H1 (cell line): ENCODE results near the gene USP50. TPM values are rescaled to one million over a fixed set of nuclear protein-coding genes. Genes with fewer than 3 reads are reported as not detected.

Source experiments
- RFX5 ChIP-seq: IDR thresholded peaks from 2 replicates; pipeline ENCODE4 v1.6.1; 2011; ENCODE audit warnings: low read depth, low read length, improper control_type of control experiment, borderline replicate concordance
- polyA plus RNA-seq, 7 experiments: library from polyadenylated mRNA; depleted of rRNA in 3 of 7; stranded (reverse) in 5 of 7; unstranded in 2 of 7; fragments of >200 nt in 5 of 7; fragments of 200-250 nt in 2 of 7; gene quantifications; 1 replicate in 5 of 7; 2 replicates in 1 of 7; 4 replicates in 1 of 7; pipeline versions ENCODE4 v1.2.1 to v1.2.3, GENCODE V29; 2011 to 2013; ENCODE audit warnings: missing spikeins in 2 of 7, mixed read lengths in 2 of 7
- total RNA-seq: library from RNA; stranded (reverse); fragmentation: NEBNext Ultra II Directional; extraction: Animal tissue kit (Norgen Biotek cat#: 25700); gene quantifications from 2 replicates; pipeline ENCODE4 v1.2.1, GENCODE V29; 2021
- TF ChIP-seq, protein P1 (sequence below): fragments of 300-600 bp; sonication (generic); IDR thresholded peaks from 2 replicates; pipeline ENCODE4 v1.7.1; 2012; ENCODE audit warnings: low read length, moderate library complexity, mild to moderate bottlenecking, inconsistent platforms; ENCODE audit not compliant: insufficient replicate concordance

USP50 gene
- total and polyA plus RNA-seq, 2 of the 8 experiments (the other 6 are each of a cell fraction or from before 2014, with no cell fraction given), result not detected

DNA sequence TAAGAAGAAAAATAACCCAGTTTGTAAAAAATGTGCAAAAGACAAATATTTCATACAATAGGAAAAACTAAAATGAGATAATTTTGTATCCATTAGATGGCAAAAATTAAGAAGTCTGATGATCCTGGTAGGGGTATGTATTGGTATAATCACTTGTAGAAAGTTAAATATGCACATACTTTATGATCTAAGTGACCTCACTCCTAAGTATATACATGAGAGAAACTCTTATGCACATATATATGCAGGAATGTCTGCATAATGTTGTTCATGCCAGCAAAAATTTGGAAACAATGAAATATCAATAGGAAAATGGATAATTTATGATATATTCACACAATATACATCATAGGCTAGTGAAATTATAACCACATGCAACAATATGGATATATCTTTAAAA lies 33.5 kb downstream of the USP50 start (continued):
- TF ChIP-seq, protein P1, sequence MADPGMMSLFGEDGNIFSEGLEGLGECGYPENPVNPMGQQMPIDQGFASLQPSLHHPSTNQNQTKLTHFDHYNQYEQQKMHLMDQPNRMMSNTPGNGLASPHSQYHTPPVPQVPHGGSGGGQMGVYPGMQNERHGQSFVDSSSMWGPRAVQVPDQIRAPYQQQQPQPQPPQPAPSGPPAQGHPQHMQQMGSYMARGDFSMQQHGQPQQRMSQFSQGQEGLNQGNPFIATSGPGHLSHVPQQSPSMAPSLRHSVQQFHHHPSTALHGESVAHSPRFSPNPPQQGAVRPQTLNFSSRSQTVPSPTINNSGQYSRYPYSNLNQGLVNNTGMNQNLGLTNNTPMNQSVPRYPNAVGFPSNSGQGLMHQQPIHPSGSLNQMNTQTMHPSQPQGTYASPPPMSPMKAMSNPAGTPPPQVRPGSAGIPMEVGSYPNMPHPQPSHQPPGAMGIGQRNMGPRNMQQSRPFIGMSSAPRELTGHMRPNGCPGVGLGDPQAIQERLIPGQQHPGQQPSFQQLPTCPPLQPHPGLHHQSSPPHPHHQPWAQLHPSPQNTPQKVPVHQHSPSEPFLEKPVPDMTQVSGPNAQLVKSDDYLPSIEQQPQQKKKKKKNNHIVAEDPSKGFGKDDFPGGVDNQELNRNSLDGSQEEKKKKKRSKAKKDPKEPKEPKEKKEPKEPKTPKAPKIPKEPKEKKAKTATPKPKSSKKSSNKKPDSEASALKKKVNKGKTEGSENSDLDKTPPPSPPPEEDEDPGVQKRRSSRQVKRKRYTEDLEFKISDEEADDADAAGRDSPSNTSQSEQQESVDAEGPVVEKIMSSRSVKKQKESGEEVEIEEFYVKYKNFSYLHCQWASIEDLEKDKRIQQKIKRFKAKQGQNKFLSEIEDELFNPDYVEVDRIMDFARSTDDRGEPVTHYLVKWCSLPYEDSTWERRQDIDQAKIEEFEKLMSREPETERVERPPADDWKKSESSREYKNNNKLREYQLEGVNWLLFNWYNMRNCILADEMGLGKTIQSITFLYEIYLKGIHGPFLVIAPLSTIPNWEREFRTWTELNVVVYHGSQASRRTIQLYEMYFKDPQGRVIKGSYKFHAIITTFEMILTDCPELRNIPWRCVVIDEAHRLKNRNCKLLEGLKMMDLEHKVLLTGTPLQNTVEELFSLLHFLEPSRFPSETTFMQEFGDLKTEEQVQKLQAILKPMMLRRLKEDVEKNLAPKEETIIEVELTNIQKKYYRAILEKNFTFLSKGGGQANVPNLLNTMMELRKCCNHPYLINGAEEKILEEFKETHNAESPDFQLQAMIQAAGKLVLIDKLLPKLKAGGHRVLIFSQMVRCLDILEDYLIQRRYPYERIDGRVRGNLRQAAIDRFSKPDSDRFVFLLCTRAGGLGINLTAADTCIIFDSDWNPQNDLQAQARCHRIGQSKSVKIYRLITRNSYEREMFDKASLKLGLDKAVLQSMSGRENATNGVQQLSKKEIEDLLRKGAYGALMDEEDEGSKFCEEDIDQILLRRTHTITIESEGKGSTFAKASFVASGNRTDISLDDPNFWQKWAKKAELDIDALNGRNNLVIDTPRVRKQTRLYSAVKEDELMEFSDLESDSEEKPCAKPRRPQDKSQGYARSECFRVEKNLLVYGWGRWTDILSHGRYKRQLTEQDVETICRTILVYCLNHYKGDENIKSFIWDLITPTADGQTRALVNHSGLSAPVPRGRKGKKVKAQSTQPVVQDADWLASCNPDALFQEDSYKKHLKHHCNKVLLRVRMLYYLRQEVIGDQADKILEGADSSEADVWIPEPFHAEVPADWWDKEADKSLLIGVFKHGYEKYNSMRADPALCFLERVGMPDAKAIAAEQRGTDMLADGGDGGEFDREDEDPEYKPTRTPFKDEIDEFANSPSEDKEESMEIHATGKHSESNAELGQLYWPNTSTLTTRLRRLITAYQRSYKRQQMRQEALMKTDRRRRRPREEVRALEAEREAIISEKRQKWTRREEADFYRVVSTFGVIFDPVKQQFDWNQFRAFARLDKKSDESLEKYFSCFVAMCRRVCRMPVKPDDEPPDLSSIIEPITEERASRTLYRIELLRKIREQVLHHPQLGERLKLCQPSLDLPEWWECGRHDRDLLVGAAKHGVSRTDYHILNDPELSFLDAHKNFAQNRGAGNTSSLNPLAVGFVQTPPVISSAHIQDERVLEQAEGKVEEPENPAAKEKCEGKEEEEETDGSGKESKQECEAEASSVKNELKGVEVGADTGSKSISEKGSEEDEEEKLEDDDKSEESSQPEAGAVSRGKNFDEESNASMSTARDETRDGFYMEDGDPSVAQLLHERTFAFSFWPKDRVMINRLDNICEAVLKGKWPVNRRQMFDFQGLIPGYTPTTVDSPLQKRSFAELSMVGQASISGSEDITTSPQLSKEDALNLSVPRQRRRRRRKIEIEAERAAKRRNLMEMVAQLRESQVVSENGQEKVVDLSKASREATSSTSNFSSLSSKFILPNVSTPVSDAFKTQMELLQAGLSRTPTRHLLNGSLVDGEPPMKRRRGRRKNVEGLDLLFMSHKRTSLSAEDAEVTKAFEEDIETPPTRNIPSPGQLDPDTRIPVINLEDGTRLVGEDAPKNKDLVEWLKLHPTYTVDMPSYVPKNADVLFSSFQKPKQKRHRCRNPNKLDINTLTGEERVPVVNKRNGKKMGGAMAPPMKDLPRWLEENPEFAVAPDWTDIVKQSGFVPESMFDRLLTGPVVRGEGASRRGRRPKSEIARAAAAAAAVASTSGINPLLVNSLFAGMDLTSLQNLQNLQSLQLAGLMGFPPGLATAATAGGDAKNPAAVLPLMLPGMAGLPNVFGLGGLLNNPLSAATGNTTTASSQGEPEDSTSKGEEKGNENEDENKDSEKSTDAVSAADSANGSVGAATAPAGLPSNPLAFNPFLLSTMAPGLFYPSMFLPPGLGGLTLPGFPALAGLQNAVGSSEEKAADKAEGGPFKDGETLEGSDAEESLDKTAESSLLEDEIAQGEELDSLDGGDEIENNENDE, result no peak
- TF ChIP-seq RFX5, result no peak
